ENCODE data around the gene SMIM24. TPM values are rescaled to one million over a fixed set of nuclear protein-coding genes. Genes with fewer than 3 reads are reported as not detected.

Gene SMIM24
- total and polyA plus RNA-seq, 10 of the 15 experiments (the other 5 are each of a cell fraction or from before 2014, with no cell fraction given) = 0.14 to 0.44 (median 0.23) TPM; not detected in 4

DNA sequence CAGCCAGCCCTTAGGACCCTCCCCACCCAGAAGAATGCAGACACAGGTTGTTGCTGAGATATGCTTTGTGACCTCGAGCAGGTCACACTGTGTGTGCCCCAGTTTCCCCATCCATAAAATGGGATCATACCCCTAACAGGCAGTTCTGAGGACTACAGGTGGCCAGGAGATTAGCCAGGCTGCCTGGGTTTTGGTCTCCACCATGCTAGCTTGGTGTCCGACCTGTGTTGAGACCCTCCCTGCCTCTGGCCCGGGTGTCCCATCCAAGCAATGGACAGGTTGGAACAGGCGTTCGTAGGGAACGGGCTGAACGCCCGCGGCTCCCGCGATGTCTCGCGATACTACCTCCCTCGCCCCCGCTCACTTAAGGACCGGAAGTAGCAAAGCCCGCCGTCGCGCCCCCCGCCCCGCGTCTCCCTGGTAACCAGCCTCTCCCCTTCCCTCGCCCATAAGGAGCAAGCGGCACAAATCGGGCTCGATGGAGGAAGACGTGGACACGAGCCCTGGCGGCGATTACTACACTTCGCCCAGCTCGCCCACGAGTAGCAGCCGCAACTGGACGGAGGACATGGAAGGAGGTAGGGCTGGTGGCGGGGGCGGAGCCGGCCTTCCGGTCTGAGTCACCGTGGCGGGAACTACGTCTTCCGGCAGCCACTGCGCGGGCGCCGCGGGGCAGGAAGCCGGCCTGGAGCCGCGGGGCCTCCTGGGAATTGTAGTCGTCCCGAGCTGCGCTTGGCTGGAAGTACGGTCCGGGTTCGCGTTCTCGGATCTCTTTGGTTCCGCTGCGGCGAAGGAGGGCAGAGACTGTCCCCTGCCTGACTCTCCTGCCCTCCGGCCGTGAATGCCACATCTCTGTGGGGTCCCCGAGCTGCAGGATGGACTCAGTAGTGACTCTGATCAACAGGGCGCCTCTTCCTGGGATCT, 45.4 kb downstream of the SMIM24 start (continued):
- TF ChIP-seq E4F1 (IDR thresholded peaks at IDR 0.05; ENCODE audit: borderline replicate concordance, partially characterized antibody) (peak; percentile 70), RELA (IDR thresholded peaks at IDR 0.05; ENCODE audit: borderline replicate concordance, partially characterized antibody) (peak; percentile 44), POLR2AphosphoS2 (IDR thresholded peaks at IDR 0.05; ENCODE audit: low read depth, low read length) (peak; percentile 79; the same call in 1 of the 2 replicates), RUNX3 (IDR thresholded peaks at IDR 0.05; ENCODE audit: low read length) (peak; percentile 73; the same call in 1 of the 2 replicates), POLR2A (IDR thresholded peaks at IDR 0.05; ENCODE audit: low read depth, low read length) (peak; percentile 92), ZNF622 (IDR thresholded peaks at IDR 0.05) (no peak), GATAD2B (conservative IDR thresholded peaks at IDR 0.05; ENCODE audit: low read depth) (peak; percentile 87), BRCA1 (IDR thresholded peaks at IDR 0.05; ENCODE audit: low read depth, low read length) (peak; percentile 73), PAX5 (IDR thresholded peaks at IDR 0.05; ENCODE audit: borderline replicate concordance, low read depth, low read length) (peak; percentile 79), CEBPB (IDR thresholded peaks at IDR 0.05; ENCODE audit: borderline replicate concordance in 1 of 2, low read depth in 2 of 2, low read length in 2 of 2) (no peak), JUNB (IDR thresholded peaks at IDR 0.05) (0 out of 2 replicates have a peak, but pooled peaks have one; percentile 28), NRF1 (conservative IDR thresholded peaks at IDR 0.05; ENCODE audit: low read depth, low read length) (no peak), SMAD5 (IDR thresholded peaks at IDR 0.05; ENCODE audit: low read depth) (peak; percentile 43; the same call in 1 of the 2 replicates), SIN3A (IDR thresholded peaks at IDR 0.05; ENCODE audit: low read depth, low read length) (peak; percentile 56; the same call in 1 of the 2 replicates), ZBED1 (IDR thresholded peaks at IDR 0.05; ENCODE audit: borderline replicate concordance) (no peak; the same call in 1 of the 2 replicates), ZNF592 (IDR thresholded peaks at IDR 0.05) (no peak), EED (IDR thresholded peaks at IDR 0.05; ENCODE audit: low read depth) (0 out of 2 replicates have a peak, but pooled peaks have one; percentile 5)
- TF ChIP-seq, protein P1, sequence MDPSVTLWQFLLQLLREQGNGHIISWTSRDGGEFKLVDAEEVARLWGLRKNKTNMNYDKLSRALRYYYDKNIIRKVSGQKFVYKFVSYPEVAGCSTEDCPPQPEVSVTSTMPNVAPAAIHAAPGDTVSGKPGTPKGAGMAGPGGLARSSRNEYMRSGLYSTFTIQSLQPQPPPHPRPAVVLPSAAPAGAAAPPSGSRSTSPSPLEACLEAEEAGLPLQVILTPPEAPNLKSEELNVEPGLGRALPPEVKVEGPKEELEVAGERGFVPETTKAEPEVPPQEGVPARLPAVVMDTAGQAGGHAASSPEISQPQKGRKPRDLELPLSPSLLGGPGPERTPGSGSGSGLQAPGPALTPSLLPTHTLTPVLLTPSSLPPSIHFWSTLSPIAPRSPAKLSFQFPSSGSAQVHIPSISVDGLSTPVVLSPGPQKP (IDR thresholded peaks at IDR 0.05; ENCODE audit: low read depth, low read length) = peak; percentile 94
- TF ChIP-seq, protein P2, sequence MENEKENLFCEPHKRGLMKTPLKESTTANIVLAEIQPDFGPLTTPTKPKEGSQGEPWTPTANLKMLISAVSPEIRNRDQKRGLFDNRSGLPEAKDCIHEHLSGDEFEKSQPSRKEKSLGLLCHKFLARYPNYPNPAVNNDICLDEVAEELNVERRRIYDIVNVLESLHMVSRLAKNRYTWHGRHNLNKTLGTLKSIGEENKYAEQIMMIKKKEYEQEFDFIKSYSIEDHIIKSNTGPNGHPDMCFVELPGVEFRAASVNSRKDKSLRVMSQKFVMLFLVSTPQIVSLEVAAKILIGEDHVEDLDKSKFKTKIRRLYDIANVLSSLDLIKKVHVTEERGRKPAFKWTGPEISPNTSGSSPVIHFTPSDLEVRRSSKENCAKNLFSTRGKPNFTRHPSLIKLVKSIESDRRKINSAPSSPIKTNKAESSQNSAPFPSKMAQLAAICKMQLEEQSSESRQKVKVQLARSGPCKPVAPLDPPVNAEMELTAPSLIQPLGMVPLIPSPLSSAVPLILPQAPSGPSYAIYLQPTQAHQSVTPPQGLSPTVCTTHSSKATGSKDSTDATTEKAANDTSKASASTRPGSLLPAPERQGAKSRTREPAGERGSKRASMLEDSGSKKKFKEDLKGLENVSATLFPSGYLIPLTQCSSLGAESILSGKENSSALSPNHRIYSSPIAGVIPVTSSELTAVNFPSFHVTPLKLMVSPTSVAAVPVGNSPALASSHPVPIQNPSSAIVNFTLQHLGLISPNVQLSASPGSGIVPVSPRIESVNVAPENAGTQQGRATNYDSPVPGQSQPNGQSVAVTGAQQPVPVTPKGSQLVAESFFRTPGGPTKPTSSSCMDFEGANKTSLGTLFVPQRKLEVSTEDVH (IDR thresholded peaks at IDR 0.05; ENCODE audit: low read depth, partially characterized antibody) = peak; percentile 90
